A549 (cell line): ENCODE results near the gene CACNA1D.

ENCODE experiments used
- CTCF ChIP-seq: fragments of >200 bp; sonication (Bioruptor Twin); formaldehyde crosslinking; IDR thresholded peaks from 3 replicates; pipeline ENCODE4 v1.5.1; 2016
- EP300 ChIP-seq, 2 experiments: fragments of >200 bp; sonication (Bioruptor Twin); formaldehyde crosslinking; IDR thresholded peaks; 2 replicates in 1 of 2; 3 replicates in 1 of 2; pipeline ENCODE4 v1.6.1; 2016 to 2017
- HEYL ChIP-seq: fragments of 250-450 bp; sonication (Bioruptor Pico); IDR thresholded peaks from 2 replicates; pipeline ENCODE4 v1.8.0; 2021; ENCODE audit warnings: mild to moderate bottlenecking, moderate library complexity
- KDM1A ChIP-seq: fragments of 200-600 bp; sonication (generic); IDR thresholded peaks from 2 replicates; pipeline ENCODE4 v1.6.1; 2016; ENCODE audit warnings: low read depth, mild to moderate bottlenecking
- NR3C1 ChIP-seq: fragments of >200 bp; sonication (Bioruptor Twin); formaldehyde crosslinking; IDR thresholded peaks from 3 replicates; pipeline ENCODE4 v1.6.1; 2017
- POLR2A ChIP-seq: IDR thresholded peaks from 2 replicates; pipeline ENCODE4 v1.6.1; 2012; ENCODE audit warnings: mild to moderate bottlenecking, low read length
- RCOR1 ChIP-seq: fragments of 150-350 bp; IDR thresholded peaks from 2 replicates; pipeline ENCODE4 v1.6.1; 2014; ENCODE audit warnings: antibody characterized with exemption, low read length, low read depth
- SMC3 ChIP-seq: fragments of >200 bp; sonication (Bioruptor Twin); formaldehyde crosslinking; IDR thresholded peaks from 3 replicates; pipeline ENCODE4 v1.6.1; 2018; ENCODE audit warnings: inconsistent platforms
- ZFP36 ChIP-seq: fragments of 450-650 bp; IDR thresholded peaks from 2 replicates; pipeline ENCODE4 v1.6.1; 2014; ENCODE audit warnings: borderline replicate concordance; ENCODE audit not compliant: partially characterized antibody

- TF ChIP-seq KDM1A (no peak), POLR2A (no peak), SMC3 (no peak), HEYL (no peak), ZFP36 (no peak), CTCF (no peak), EP300 (IDR thresholded peaks at IDR 0.05) (no peak), NR3C1 (no peak), RCOR1 (no peak)
These were observed 306.9 kb downstream of the CACNA1D start for GRCh38 chr3:53801319-53801718.
